HepG2 (cell line): Measurements from ENCODE around the gene SIRT7. TPM values are rescaled to one million over a fixed set of nuclear protein-coding genes. Genes with fewer than 3 reads are reported as not detected.
A peak's percentile ranks its signal among the peaks of the same experiment; 100 is the strongest.

Source experiments
- CBX5 ChIP-seq: sonication (generic); formaldehyde crosslinking; IDR thresholded peaks from 2 replicates; pipeline ENCODE4 v1.4.0; 2020; ENCODE audit warnings: missing genetic modification reagents, borderline replicate concordance
- DMTF1 ChIP-seq: sonication (generic); formaldehyde crosslinking; IDR thresholded peaks from 2 replicates; pipeline ENCODE4 v1.4.0; 2020; ENCODE audit warnings: mild to moderate bottlenecking, missing genetic modification reagents
- ESRRA ChIP-seq: sonication (generic); formaldehyde crosslinking; IDR thresholded peaks from 2 replicates; pipeline ENCODE4 v1.5.1; 2020; ENCODE audit warnings: mild to moderate bottlenecking, low read depth, missing genetic modification reagents
- FLYWCH1 ChIP-seq: sonication (generic); formaldehyde crosslinking; IDR thresholded peaks from 2 replicates; pipeline ENCODE4 v1.8.1; 2023; ENCODE audit warnings: mild to moderate bottlenecking, missing genetic modification reagents
- HMG20A ChIP-seq: IDR thresholded peaks from 2 replicates; pipeline ENCODE4 v1.6.1; 2016; ENCODE audit warnings: borderline replicate concordance
- HMGXB4 ChIP-seq, 2 experiments: sonication (generic) in 1 of 2; formaldehyde crosslinking in 1 of 2; IDR thresholded peaks; 2 replicates each; pipeline versions ENCODE4 v1.4.0 to v1.6.1; 2018 to 2020; ENCODE audit warnings: missing genetic modification reagents in 2 of 2, borderline replicate concordance in 1 of 2, low read depth in 1 of 2, mild to moderate bottlenecking in 1 of 2, missing biosample characterization in 1 of 2
- NFE2 ChIP-seq: sonication (generic); formaldehyde crosslinking; IDR thresholded peaks from 2 replicates; pipeline ENCODE4 v1.4.0; 2020; ENCODE audit warnings: missing genetic modification reagents
- NFE2L2 ChIP-seq: fragments of 150-350 bp; IDR thresholded peaks from 2 replicates; pipeline ENCODE4 v1.6.1; 2014; ENCODE audit warnings: low read length
- RFXAP ChIP-seq: sonication (generic); formaldehyde crosslinking; IDR thresholded peaks from 2 replicates; pipeline ENCODE4 v1.4.0; 2020; ENCODE audit warnings: missing genetic modification reagents, borderline replicate concordance
- SNAI1 ChIP-seq: sonication (generic); formaldehyde crosslinking; IDR thresholded peaks from 2 replicates; pipeline ENCODE4 v1.5.0; 2020; ENCODE audit warnings: mild to moderate bottlenecking, missing genetic modification reagents, borderline replicate concordance
- TAF1 ChIP-seq: sonication (generic); formaldehyde crosslinking; IDR thresholded peaks from 2 replicates; pipeline ENCODE4 v1.4.0; 2020; ENCODE audit warnings: missing genetic modification reagents
- TAF15 ChIP-seq: fragments of 200-400 bp; formaldehyde crosslinking; IDR thresholded peaks from one replicate; pipeline ENCODE4 v1.6.1; 2018; ENCODE audit warnings: mild to moderate bottlenecking, low read depth, low read length; ENCODE audit not compliant: poor library complexity, severe bottlenecking
- ZBTB1 ChIP-seq: sonication (generic); formaldehyde crosslinking; IDR thresholded peaks from 2 replicates; pipeline ENCODE4 v1.4.0; 2020; ENCODE audit warnings: missing genetic modification reagents, borderline replicate concordance
- ZFP36L2 ChIP-seq: sonication (generic); formaldehyde crosslinking; IDR thresholded peaks from 2 replicates; pipeline ENCODE4 v1.4.0; 2020; ENCODE audit warnings: missing genetic modification reagents
- ZGPAT ChIP-seq: IDR thresholded peaks from 2 replicates; pipeline ENCODE4 v1.6.1; 2016; ENCODE audit warnings: mild to moderate bottlenecking
- ZNF20 ChIP-seq: sonication (generic); formaldehyde crosslinking; IDR thresholded peaks from 2 replicates; pipeline ENCODE4 v1.4.0; 2020; ENCODE audit warnings: mild to moderate bottlenecking, moderate library complexity, missing genetic modification reagents
- ZNF451 ChIP-seq: sonication (generic); formaldehyde crosslinking; IDR thresholded peaks from 2 replicates; pipeline ENCODE4 v1.5.0; 2020; ENCODE audit warnings: mild to moderate bottlenecking, missing genetic modification reagents
- ZNF609 ChIP-seq: sonication (generic); formaldehyde crosslinking; IDR thresholded peaks from 2 replicates; pipeline ENCODE4 v1.4.0; 2020; ENCODE audit warnings: mild to moderate bottlenecking, missing genetic modification reagents, borderline replicate concordance
- polyA plus RNA-seq, 8 experiments: library from polyadenylated mRNA; depleted of rRNA in 3 of 8; stranded (reverse) in 7 of 8; unstranded in 1 of 8; fragments of >200 nt; fragmentation: Illumina TruSeq in 4 of 8; extraction: Trizol in 4 of 8; gene quantifications; 2 replicates each; pipeline versions ENCODE4 v1.2.1 to v1.2.3, GENCODE V29; 2011 to 2016; ENCODE audit warnings: low read depth in 4 of 8, missing spikeins in 1 of 8, mixed read lengths in 1 of 8; ENCODE audit not compliant: insufficient read depth in 1 of 8
- total RNA-seq, 5 experiments: library from RNA; depleted of rRNA; stranded (reverse); fragments of >200 nt; fragmentation: Illumina TruSeq; extraction: Trizol; gene quantifications; 2 replicates each; pipeline ENCODE4 v1.2.3, GENCODE V29; 2016; ENCODE audit warnings: low read depth in 1 of 5

Gene SIRT7
- total and polyA plus RNA-seq, 2 of the 13 experiments (the other 11 are each of a cell fraction or from before 2014, with no cell fraction given): 8.3 to 24.8 TPM

GRCh38 chr17:81958633-81959342, 40.8 kb upstream of the SIRT7 start (continued):
- TF ChIP-seq DMTF1: no peak
- no peak for TF ChIP-seq HMG20A (CRISPR knock-in tag)
- TF ChIP-seq ZGPAT (CRISPR knock-in tag): 0 out of 2 replicates have a peak, but pooled peaks have one; percentile 21
- no peak for TF ChIP-seq NFE2
- no peak for TF ChIP-seq ZNF451 (CRISPR knock-in tag)
- TF ChIP-seq ZFP36L2: no peak
- 0 out of 2 replicates have a peak, but pooled peaks have one; percentile 17 for TF ChIP-seq FLYWCH1 (CRISPR knock-in tag)
- TF ChIP-seq ZNF609: 0 out of 2 replicates have a peak, but pooled peaks have one; percentile 23
- peak; percentile 6; the same call in 1 of the 2 replicates for TF ChIP-seq CBX5
- peak; percentile 8 to 69; a peak in 2 of 4 replicates for TF ChIP-seq HMGXB4 (CRISPR knock-in tag; IDR thresholded peaks at IDR 0.05; ENCODE audit: borderline replicate concordance in 1 of 2, low read depth in 1 of 2)
- no peak for TF ChIP-seq ZBTB1
- peak; percentile 77; the same call in 1 of the 2 replicates for TF ChIP-seq SNAI1 (CRISPR knock-in tag)
- no peak; the same call in 1 of the 2 replicates for TF ChIP-seq ESRRA (CRISPR knock-in tag)
- no peak for TF ChIP-seq TAF15
- TF ChIP-seq RFXAP (CRISPR knock-in tag): no peak
- no peak for TF ChIP-seq TAF1 (CRISPR knock-in tag)
- no peak for TF ChIP-seq NFE2L2
- TF ChIP-seq ZNF20 (CRISPR knock-in tag): no peak
